CD4-positive, alpha-beta T cell treated with Interleukin-6 at 100 ng/mL for 8 hours (primary cell): ENCODE results near the gene NUAK1.

Experiments
- DNase-seq: peaks from one replicate; pipeline ENCODE4 v3.0.0-alpha.2; 2020; ENCODE audit warnings: mixed read lengths, low spot score

NUAK1 gene

DNA sequence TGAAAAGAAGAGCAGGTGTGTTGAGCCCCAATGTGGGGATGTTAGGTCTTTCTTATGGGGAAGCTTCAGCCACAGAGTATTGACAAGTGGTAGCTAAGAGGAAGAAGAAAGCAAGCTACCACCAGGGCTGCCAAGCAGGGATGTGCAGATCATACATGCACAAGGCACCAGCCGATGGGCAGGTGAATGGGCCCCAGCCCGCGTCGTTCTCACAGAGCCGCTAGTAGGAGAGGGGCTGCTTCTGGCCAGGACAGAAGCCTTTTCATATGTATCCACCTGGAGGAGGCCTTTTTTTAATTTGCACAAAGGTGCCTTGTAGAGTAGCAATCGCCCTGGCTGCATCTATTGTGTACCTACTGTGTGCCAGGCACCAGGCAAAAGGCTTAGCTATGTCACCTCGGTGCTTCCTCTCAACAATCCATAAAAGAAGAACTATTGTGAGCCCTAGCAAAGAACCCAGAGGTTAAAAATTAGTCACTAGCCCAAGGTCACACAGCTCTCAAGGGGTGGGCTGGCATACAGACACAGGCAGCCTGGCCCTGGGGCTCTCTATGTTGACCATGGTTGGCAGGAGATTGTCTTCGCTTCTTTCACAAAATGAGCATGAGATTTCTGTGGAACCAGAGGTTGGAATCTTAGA lies 8.2 kb downstream of the NUAK1 start:
- DNase-seq: no peak

DNA sequence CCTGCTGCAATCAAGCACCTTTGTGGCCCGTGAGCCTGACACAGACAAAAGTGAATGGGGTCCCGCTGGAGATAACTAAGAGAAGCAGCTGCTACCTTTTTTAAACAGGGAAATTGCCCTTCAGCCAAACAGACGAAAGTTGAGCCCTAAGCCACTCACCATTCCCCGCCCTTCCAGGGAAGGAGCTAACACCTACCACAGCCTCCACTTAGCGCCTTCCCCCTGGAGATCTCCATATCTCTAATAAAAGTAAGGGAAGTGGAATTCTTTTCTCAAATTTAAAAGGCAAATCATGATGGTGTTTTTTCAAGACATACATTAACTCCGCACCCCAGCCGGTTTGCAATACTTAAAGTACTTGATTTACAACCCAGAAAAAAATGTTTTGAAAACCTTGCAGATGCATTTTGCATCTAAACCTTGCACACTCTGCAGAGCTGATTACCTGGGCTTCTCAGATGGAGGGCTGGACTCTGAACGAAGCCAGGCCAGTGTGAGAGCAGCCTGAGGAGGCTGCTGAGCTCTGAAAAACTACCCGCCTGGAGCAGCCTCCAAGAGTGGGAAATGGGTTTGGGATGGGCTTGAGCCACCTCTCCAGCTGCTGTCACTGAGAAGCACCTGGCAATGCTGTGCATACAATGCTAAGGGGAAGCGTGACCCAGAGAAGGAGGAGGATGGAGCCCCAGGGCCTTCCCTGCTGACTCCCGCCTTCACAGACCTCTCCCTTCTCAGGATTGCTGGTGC lies 10.0 kb downstream of the NUAK1 start:
- DNase-seq: no peak

DNA sequence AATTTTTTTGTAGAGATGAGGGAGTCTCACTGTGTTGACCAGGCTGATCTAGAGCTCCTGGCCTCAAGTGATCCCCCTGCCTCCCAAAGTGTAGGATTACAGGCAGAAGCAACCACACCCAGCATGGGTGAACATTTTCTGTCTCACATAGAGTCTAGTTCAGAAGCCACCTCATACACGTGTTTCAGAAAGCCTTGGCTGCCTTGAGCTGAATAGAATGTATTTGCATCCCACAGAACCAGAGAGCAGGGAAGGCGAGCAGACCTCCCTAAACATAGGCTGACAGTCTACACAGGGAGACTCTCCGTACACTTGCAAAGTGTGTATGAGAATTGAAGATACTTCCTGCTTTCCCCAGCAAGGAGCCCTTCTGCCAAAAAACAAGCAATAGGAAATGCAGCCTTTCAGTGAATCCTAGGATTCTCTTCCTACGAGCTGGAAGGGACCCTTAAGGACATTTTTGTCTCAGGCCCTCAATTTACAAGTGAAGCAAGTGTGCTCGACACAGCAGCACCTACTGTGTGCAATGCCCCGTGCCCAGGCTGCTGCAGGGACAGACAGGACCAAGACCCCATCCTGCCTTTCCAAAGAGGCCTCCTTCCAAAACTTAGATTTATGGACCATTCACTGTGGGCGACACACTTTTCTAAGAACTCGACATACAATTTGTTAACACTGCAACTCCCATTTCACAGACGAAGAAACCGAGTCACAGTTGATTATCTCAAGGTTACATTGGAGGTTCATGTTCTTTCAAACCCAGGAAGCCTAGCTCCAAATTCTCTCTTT lies 11.2 kb downstream of the NUAK1 start:
- no peak for DNase-seq

DNA sequence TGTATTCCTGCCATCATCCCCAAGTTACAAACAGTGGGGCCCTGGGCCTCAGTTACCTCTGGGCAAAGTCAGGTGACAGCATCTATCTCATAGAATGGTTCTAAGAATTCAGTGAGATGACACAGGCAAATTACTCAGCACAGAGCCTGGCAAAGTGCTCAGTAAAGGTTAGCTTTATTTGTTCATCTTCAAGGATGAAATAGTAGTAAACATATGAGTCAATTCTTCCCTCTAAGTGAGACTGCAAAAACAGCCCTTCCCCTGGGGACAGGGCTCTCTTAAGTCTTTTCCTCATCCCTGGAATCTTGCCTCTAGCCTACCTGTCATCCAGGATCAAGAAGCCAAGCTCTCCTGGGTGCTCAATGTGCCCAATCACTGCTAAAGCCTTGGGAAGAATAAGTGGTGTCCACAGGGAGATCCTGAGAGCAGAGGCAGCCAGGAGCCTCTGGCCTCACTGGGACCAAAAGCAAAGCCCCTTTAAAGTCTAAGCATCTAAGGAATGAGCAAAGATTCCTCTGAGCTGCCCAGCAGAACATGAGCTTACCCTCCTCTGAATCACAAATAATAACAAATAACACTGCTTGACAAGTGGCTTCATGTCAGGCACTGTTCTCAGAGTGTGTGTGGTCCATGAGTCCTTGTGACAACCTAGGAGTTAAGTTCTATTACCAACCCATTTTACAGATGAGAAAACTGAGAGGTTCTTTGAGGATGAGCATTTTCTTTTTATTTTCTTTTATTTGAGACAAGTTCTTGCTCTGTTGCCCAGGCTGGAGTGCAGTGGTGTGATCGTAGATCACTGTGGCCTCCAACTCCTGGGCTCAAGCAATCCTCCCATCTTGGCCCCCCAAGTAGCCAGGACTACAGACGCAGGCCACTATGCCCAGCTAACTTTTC lies 12.1 kb downstream of the NUAK1 start:
- no peak for DNase-seq

DNA sequence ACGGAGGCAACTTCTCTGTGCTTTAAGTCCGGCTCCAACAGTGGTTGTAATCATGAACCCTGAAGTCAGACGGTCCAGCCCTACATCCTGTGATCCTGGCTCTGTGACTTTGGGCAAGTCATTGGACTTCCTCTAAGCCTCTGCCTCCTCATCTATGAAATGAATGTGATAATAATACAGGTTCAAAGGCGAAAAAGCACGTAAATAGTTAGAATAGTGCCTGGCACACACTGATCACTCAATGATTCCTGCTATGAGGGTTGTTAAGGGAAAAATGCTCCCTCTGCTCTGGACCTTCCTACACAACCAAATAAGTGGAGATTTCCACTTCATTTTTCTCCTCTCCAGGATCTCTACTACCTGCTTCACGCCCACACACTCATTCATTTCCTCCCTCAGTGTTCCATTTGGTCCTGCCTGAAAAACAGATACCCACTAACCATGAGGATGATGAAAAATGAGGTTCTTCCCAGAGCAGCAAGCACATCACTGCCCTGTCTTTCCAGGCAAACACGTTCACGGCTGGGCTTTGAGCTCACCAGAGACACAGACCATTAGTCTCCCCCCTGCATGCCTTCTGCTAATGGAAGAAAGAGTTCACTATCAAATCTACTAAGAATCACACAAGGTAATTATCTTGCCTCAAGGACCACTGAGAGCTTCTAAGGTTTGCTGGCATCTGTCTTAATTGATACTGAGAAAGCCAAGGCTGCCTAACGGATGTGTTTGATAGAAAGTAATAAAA lies 13.2 kb downstream of the NUAK1 start:
- DNase-seq: no peak

DNA sequence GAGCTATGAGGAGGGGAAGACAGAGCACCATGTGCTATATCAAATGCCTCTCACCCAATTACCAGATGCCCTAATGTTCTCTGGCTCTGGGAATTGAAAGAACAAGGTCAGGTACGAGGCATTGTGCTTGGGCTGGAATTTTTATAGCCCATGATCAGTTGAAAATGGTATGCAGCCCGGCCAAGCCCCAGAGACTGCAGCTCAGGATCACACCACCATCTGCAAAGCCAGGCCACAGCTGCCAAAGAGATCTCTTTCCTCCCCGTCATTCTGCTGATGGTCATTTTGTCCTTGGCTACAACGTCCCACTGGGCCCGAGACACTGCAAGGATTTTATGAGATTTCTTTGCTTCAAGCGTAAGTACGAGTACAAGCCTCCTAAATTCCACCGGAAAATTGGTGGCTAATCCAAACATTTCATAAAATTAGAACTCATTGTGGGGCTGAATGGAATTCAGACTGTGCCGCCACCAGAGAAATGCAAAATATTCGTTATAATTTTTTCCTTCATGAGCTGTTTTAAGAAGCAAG lies 15.1 kb downstream of the NUAK1 start:
- DNase-seq: no peak

DNA sequence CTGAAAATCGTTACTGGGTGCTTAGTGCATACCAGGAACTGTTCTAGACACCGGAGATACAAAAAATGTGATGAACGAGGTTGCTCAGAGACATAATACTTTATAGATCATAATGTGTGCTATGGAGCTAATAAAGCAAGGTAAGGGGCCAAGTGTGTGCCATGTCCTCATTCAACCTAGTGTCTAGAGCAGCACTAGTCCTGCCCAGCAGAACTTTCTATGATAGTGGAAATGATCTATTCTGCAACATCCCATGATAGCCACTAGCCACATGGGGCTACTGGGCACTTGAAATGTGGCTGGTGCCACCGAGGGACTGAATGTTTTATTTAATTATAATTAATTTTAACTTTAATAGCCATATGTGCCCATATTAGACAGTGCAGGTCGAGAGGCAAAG lies 15.6 kb downstream of the NUAK1 start:
- no peak for DNase-seq

DNA sequence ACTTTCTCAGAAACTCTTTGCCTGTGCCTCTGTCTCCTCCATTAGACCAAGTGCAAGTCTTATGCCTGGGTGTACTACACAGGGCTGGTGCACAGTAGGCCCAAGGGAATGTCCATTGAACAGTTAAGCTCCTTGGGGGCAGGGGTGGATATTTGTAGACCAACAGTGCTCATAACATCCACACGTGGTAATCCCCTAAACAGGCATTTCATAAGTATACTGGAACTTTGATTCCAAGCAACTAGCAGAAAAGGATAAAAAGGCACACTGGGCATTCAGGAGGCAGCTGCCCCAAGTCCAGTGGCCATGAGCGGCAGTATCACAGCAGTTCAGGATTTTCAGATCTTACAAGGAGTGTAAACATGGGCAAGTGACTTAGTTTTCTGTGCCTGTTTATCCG lies 16.8 kb downstream of the NUAK1 start:
- DNase-seq: no peak

DNA sequence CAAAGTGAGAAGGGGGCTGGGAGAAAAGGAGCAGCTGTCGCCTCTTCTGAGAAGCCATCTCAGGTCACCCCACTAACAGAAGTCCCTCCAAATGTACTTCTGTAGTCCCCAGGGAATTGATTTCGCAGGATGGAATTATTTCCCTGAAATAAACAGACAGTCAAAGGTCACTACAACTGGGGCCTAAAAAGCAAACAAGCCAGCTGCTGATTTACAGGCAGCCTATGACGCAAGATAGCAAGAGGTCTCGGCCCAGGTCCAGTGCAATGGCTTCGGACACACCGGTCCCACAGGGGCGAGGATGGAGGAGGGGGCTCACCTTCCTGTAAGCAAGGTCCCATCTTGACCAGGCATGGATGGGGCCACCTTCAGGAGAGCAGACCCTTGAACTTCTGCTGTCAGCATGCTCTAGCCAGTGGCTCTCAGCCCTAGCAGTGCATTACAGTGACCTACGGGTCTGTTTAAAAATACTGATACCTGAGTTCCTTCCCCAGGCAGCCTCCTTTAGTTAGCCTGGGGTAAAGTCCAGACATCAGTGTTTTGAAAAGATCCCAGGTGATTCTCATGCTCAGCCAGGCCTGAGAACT lies 18.1 kb downstream of the NUAK1 start:
- DNase-seq: no peak

DNA sequence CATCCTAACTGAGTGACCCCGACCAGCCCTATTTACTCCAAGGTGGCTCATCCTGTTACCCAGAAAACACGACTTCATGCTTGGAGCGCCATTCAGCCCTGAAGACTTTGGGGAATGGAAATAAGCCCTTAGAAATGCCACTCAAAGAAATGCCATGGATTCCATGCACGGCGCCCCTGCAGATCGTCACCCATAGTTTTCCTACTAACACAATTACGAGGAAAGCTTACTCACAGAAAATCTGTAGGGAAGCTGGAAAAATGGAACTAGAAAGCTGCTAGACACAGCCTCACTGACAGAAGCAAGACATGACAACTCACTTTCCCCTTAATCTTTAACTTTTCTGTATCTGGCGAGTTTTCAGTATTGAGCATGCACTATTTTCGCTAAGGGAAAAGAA lies 19.5 kb downstream of the NUAK1 start:
- no peak for DNase-seq

DNA sequence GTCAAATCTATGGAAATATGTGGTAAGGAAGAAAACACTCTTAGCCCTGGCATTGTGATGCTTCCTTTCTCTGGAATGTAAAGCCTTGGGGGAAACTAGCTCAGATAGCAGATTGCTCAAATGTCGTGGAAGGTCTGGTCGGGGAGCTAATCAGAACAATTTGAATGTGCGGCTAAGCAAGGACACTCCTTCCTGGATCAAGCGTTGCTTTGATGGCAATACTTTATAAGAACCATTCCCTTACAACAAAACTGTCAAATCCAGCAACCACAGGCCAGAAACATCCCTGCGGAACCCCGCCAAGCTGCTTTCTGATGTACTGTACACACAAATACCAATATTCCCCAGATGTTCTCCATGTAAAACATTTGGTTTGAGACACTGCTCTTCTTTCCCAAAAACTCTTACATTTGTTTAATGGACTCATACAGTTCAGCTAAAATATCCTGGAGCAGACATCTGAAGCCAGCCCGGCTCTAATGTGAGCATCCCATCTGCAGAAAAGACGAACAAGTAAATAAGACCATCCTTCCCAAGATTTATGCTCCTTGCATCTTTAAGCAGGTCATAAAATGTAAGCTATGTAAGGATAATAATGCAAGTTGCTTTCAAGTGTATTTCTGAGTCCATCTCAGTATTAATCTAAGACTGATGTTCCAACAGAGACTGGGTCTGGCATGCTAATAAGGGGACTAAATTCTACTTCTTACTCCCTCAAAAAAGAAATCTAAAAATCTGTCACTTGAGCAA lies 20.2 kb downstream of the NUAK1 start:
- no peak for DNase-seq

DNA sequence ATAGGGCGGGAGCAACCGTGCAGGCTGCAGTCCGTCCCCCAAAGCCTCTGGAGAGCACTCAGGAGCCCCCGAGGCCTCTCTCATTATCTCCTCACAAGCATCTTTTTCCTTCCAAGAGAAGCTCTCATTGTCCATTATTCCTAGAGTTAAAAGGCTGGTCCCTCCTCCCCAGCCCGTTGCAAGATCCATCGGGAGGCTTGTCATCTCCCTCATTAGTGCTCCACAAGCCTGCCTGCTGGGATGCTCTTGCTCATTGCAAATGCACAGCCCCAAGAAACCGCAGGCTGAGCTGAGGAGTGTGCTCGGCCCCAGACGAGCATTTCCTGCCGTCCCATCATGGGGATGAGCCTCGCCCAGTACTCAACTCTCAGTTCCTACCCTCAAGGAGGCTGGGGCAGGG lies 23.3 kb downstream of the NUAK1 start:
- no peak for DNase-seq

DNA sequence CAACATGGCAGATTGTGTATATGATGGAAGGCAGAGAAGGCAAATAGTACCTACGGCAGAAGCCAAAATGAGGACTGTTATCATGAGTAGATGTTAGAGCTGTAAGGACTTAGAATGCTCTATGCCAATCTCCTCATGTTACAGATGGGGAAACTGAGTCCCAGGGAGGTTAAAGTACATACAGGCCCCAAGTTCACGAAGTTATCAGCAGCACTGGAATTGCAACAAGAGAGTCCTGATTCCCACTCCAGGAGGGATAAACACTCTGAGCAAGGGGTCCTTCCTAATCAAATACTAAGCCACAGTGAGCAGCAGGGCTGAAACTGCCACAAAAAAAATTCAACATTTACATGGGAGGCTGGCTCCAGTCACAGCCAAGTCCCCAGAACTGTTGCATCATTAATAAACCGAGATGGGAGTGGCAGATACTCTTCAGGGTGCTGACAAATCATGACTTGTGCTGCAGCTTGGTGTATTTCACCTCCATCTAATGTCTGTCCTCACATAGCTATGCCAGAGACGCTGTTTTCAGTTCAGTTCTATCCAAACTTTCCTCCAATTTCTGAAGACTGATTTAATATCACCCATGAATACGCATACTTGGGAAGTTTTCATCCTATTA lies 24.2 kb downstream of the NUAK1 start:
- no peak for DNase-seq

DNA sequence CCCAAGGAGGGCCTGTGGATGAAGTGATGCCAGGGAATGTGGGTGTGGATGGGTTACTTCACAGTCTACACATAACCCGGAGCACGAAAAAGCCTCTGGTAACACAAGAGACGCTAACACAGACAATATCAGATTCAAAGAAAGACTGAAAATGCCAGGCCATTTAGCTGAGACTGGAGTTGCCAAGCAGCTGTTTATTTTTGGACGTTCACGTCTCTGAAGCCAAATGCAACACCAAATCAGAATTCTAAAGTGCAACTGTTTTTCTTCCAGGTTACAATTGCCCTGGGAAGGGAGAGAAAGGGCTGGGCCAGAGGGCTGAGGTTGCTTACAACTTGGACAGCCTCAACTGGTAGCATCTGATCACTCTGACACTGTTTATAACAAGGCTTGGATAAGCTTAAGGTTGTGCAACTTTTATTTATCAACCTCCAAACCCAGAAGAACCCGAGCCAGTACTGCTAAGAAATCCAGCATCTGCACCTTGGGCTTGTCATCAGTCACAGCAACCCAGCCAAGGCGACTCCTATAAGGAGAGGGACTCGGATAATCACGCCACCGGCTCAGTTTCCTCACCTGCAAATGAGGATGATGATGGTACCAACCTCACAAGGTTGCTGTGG lies 24.8 kb downstream of the NUAK1 start:
- no peak for DNase-seq

DNA sequence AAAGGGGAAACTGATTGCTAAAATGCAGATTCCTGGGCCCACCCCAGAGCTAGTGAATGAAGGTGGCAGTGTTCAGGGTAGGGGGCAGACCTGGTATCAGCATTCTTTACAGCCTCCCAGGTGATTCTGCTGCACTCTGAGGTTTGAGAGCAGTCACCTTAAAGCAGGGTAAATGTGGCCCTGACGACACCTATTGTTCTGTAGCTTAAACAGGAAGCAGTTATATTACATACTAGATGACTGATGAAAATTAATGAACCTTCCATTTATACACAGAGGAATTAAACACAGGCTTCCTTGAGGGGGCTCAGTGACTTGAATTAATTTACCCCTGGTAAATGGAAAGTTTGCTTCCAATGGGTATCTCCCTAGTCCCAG lies 25.3 kb downstream of the NUAK1 start:
- no peak for DNase-seq

DNA sequence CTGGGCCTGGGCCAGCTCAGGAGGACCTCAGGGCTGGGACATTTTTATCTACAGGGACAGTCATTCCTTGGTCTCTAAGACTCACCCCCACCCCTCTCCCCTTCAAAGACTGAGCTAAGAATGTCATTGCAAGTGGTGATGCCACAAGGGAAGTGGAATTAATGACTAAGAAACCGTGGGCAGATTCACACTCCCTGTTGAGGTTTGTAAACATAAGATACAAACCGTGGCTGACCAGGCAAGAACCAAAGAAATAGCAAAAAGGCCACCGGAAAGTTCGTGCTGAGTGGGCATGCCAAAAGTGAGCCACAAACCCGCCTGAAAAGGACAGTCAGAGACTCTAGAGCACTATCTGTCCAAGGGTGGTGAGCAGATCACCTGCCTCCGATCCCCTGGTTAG lies 25.7 kb downstream of the NUAK1 start:
- no peak for DNase-seq

DNA sequence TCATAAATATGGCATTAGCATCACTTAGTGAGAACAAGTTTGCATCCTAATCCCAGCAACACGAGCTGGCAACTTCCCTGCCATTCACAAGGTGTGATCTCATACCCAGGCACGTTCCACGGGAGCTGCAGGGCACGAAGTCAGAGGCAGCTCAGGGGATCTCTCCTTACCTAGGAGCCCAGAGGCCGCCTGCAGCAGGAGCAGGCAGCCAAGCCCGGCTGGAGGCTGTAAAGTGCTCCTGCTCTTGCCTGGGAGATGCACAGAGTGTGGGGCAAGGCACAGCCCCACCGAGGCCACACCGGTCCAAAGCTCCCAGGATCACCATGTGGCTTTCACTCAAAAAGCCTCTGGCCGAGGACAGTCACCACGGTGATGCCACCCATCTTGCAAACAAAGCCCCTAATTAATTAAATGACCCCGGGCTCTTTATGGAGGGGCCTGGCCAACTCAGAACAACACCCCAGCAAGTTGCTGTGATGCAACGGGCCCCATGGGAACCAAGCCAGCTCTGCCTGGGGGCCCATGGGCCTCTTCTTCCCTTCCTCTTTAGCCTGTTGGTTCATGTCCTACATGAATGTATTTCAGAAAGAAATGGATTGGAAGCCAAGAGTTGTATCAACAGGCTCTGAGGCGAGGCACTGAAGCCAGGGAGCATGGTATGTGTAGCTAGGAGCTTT lies 26.5 kb downstream of the NUAK1 start:
- no peak for DNase-seq

DNA sequence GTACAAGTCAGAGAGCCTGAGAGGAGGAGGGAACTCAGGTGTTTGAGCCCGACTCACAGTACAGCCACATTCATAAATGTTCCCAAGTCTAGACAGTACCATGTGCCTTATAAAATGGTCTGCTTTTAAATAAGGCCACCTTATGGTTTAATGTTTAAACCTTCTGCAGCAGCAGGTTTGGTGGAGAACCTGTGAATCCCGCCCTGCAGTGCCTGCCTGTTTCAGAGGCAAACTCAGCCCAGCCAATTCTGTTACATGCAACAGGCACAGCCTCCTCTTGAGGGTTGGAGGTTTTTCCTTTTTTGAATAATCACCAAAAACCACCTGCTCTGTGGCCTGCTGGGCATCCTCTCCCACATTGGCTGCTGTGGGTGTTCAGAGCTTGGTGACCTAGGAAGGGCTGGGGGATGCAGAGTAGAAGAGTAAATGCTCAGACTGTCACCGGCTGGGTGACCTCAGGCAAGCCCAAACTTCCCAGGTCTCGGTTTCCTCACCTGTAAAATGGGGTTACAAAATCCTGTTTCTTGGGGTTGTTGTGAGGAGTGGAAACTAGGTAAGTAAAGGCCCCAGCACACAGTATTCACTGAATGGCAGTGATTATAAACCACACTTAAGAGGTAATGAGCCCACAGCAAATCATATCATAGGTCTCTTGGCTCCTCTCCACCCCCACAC lies 28.0 kb downstream of the NUAK1 start:
- DNase-seq: no peak
